Measurements from ENCODE around the gene PLCB4.

- no peak for TF ChIP-seq CTCF (IDR thresholded peaks at IDR 0.05; ENCODE audit: insufficient read depth, low read length)
- no peak for TF ChIP-seq POLR2AphosphoS5 (IDR thresholded peaks at IDR 0.05; ENCODE audit: low read depth)
- no peak for TF ChIP-seq GABPA (IDR thresholded peaks at IDR 0.05; ENCODE audit: low read depth)
- TF ChIP-seq REST (IDR thresholded peaks at IDR 0.05; ENCODE audit: insufficient replicate concordance, low read depth), result no peak
- TF ChIP-seq SPI1 (IDR thresholded peaks at IDR 0.05; ENCODE audit: borderline replicate concordance, low read depth), result no peak
These were observed 233.2 kb downstream of the PLCB4 start for GRCh38 chr20:9302091-9302462.
